ENCODE results near the gene SYNGR3.

Gene SYNGR3

DNA sequence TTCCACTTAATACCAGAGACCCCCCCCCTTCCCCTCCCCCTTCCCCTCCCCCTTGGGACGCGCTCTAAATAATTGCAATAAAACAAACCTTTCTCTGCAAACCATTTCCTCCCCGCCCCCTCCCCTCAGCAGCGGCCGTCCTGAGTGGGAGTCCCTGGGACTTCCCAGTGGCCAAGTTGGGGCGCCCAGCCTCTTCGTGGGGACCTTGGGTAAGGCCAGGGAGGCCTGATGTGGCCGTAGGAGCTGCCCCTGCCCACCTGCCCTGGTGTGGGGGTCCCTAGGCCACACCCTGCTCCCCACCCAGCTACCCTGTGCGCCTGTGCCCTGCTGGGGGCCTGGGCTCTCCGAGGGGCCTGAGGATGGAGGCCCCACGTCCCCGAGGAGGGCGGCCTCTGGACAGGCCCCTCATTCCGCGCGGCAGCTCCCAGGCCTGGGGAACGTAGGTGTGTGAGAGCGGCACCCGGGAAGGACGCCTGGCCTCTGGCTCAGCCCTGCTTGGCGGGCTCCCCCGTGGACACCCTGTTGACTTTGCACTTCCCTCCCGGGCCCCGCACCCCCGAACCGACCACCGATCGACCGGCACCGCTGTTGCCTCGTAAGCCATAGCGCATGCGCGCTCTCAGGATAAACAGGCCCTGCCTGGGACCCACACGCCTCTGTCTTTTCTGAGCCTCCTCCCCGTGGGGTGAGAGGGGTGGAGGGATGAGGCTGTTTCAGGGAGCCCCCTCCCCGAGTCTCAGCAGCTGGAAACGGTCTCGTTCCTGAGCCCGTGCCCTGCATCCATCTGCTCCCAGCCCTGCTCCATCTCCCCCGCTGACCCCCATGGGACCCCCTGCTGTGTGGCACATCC lies 48.8 kb downstream of the SYNGR3 start:
- TF ChIP-seq, protein P1, sequence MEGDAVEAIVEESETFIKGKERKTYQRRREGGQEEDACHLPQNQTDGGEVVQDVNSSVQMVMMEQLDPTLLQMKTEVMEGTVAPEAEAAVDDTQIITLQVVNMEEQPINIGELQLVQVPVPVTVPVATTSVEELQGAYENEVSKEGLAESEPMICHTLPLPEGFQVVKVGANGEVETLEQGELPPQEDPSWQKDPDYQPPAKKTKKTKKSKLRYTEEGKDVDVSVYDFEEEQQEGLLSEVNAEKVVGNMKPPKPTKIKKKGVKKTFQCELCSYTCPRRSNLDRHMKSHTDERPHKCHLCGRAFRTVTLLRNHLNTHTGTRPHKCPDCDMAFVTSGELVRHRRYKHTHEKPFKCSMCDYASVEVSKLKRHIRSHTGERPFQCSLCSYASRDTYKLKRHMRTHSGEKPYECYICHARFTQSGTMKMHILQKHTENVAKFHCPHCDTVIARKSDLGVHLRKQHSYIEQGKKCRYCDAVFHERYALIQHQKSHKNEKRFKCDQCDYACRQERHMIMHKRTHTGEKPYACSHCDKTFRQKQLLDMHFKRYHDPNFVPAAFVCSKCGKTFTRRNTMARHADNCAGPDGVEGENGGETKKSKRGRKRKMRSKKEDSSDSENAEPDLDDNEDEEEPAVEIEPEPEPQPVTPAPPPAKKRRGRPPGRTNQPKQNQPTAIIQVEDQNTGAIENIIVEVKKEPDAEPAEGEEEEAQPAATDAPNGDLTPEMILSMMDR (IDR thresholded peaks at IDR 0.05) = no peak

DNA sequence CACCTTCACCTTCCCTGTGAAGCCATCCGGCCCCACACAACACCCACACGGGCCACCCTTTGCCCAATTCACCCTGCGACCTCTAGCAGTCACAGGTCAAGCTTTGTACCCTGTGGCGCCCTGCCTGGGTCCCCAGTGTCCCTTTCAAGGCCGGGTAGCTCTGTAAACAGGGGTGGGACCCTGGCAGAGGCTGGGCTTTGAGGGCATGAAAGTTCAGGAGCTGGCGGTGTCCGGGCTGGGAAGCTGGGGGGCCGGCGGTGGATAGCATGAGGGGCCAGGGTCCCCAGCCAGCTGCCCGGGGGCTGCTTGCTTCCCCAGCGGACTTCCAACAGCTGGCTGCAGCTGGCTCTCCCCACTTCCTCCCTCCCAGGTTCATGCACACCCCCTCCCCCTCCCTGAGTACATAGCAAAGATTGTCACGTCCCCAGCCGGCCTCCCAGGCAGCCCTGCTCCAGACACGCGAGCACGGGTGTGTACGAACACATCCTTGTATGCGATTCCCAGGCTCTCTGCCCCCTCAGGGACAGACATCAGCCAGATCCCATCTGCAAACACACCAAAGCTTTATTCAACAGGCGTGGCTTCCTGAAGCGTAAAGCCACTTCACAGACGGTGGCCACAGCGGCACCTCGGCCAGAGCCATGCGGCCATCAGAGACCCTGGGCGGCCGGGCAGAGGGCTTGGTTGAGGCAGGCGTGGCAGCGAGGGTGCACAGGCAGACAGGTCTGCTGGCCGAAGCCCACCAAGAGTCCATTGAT lies 49.7 kb downstream of the SYNGR3 start:
- TF ChIP-seq, protein P1 (IDR thresholded peaks at IDR 0.05) = no peak

DNA sequence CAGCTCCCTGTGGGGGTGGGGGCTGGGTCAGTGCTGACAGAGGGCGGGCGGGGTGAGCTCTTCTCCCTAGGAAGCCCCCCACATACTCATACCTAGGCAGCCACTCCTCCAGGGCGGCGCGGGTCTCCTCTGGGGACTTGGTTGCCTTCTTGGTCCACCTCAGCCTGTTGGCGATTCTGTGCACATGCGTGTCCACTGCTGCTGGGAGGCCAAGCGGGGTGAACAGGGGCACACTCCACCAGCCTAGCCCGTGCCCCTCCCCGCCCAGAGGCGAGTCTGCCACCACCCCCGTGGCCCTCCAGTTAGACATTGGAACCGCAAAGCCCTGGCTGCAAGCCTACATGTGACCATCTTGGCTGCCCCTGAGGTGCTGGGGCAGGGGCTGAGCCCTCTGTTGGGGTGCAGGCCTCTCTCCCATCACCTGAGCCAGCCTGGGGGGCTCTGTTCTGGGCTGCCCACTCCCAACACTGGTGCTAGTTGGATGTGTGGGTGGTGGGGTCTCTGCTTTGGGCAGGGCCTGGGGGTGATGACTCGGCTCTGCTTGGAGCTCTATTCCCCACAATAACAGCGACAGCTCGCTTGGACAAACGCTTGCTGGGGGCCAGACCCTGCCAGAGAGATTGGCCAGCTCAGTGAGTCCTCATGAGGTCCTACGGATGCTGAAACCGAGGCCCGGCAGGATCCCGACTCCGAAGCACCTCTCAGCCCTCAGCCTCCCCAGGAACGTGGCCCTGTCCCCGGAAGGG lies 50.4 kb downstream of the SYNGR3 start:
- TF ChIP-seq, protein P1 (IDR thresholded peaks at IDR 0.05) = no peak

DNA sequence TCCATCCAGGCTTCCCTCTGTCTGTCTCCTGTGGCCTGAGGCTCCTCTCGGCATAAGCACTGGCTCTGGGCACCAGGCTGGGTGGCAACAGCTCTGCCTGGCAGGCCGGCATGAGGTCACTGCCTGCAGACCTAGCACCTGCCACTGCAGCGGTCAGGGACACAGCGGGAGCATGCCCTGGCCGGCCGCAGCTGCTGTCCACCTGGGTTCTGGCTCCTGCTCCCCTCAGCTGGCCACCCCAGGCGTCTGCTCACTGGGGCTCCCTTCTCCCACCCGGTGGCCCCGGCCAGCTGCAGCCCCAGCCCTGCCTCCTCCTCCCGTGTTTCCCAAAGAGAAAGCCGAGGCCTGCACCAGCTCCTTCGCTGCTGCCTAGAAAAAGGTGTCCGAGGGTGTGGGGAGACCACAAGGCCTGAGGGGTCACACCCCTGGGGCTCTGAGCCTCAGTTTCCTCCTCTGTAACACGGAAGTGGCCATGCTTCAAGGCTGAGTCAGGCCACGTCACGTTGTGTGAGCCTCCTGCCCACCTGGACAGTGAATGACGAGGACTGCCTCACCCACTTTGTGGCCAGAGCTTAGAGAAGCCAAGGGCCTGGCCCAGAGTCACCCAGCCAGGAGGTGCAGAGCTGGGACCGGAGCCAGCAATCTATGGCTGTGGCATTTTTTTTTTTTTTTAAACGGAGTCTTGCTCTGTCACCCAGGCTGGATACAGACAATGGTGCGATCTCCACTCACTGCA lies 51.2 kb downstream of the SYNGR3 start:
- TF ChIP-seq, protein P1 (IDR thresholded peaks at IDR 0.05) = no peak

DNA sequence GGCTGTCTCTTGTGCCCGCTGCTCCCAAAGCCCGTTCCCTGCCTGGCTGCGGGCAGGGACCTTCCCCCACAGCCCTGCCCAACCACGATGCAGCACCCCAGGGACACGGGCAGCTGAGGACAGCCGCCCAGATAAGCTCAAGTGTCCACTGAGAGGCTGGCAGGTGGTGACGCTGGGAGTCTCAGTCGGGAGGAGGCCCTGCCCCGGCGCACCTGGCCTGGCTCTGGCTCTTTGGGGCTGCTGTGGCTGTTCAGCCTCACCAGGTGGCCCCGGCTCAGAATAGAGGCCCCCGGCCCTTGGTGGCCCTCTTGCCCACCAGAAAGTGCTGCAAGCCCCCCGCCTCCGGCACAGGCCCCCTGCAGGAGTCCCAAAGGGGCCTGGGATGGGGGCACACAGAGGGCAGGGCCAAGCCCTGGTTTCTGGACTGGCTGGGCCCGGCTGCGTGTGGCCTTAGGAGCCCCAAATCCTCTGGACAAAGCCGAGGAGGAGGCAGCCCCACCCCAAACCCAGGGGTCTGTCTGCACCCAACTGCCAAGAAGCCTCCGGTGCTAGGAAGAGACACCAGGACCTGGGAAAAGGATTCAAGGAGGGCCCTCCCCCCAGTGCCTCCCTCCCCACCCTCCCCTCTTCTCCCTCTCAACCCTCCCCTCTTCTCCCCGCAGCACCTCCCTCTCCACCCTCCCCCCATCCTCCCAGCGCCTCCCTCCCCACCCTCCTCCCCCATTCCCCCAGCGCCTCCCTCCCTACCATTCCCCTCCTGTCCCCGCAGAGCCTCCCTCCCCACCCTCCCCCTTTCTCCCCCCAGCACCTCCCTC lies 52.6 kb downstream of the SYNGR3 start:
- TF ChIP-seq, protein P1 (IDR thresholded peaks at IDR 0.05) = no peak

DNA sequence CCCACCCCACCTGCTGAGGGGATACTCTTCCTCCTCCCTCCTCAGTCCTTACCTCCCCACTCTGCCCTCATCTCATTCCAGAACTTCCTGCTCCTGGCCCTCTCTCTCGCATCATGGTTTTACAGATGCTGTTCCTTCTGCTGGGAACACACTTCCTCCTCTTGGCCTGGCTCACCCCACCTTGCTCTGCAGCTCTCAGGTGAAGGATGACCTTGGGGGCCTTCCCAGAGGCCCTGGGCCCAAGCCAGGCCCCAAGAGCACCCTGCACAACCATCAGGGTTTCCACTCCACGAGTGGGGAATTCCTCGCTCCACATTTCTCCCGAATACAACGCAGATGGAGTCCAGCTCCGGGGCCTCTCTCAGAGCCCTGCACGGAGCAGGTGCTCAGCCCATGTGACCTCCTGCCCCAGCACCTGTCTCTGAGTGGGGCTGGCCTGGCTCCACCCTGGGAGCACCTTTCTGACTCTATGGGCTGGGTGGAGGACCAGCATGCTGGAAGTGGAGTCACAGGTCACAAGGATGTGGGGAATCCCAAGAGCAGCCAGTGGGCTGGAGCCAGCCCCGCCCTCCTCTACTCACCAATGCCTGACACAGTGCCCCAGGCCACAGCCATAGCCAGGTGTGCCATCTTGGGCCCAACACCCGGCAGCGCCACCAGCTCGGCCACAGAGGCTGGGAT lies 53.4 kb downstream of the SYNGR3 start:
- TF ChIP-seq, protein P1 (IDR thresholded peaks at IDR 0.05) = no peak
